RWPE1 (cell line): ENCODE data around the gene MBNL2.

Experiments
- CTCF ChIA-PET: fragments of 350-600 bp; sonication (Branson Sonifier 250); formaldehyde crosslinking; extraction: SDS; loops from one replicate; lab custom pipeline; 2021; lab: Yijun Ruan, JAX
- POLR2A ChIA-PET: fragments of 400-600 bp; formaldehyde crosslinking; extraction: SDS; loops from one replicate; lab custom pipeline; 2020; ENCODE audit warnings: antibody characterized with exemption; ENCODE audit not compliant: low non-redundant PET; lab: Yijun Ruan, JAX
- DNase-seq: peaks from one replicate; pipeline ENCODE4 v3.0.0; 2012; ENCODE audit warnings: low spot score
- H3K27ac ChIP-seq: fragments of 450-650 bp; 2 replicates; pipeline ENCODE4 v1.5.1; 2017
- CTCF ChIP-seq: fragments of 450-650 bp; conservative IDR thresholded peaks from 2 replicates; pipeline ENCODE4 v1.5.1; 2017; ENCODE audit warnings: low read depth, mild to moderate bottlenecking

MBNL2 gene

GRCh38 chr13:97401421-97401820 is 179.3 kb downstream of the MBNL2 start:
- ChIA-PET POLR2A (no interaction called here), CTCF (no interaction called here)
- no peak overlapping the region for H3K27ac ChIP-seq

GRCh38 chr13:97403893-97404750 is 182.0 kb downstream of the MBNL2 start:
- DNase-seq: no peak
- ChIA-PET POLR2A (no interaction called here), CTCF (interaction anchor here (0.6 kb wide), 1 partner anchor 1371 kb away, joined by 3 read pairs; no protein-coding TSS in a partner anchor)
- H3K27ac ChIP-seq: no peak overlapping the region
- no peak for TF ChIP-seq CTCF

More at GRCh38 chr13:97401421-97401820, 179.3 kb downstream of the MBNL2 start:
- DNase-seq: no peak
- no peak for TF ChIP-seq CTCF

GRCh38 chr13:97407540-97407939 is 185.4 kb downstream of the MBNL2 start:
- TF ChIP-seq CTCF: no peak
- ChIA-PET POLR2A (no interaction called here), CTCF (no interaction called here)
- no peak overlapping the region for H3K27ac ChIP-seq
- no peak for DNase-seq

- H3K27ac ChIP-seq: no peak overlapping the region
- TF ChIP-seq CTCF: no peak
- CTCF ChIA-PET: no interaction called here
- no peak for DNase-seq
- POLR2A ChIA-PET: no interaction called here
These were observed 186.8 kb downstream of the MBNL2 start for GRCh38 chr13:97408938-97409337.

GRCh38 chr13:97411984-97412383 is 189.9 kb downstream of the MBNL2 start:
- no peak for DNase-seq
- POLR2A ChIA-PET: no interaction called here
- no peak overlapping the region for H3K27ac ChIP-seq
- CTCF ChIA-PET: no interaction called here
- no peak for TF ChIP-seq CTCF

- TF ChIP-seq CTCF: no peak
- DNase-seq: no peak
- CTCF ChIA-PET: no interaction called here
- no peak overlapping the region for H3K27ac ChIP-seq
- POLR2A ChIA-PET: no interaction called here
These were observed 191.6 kb downstream of the MBNL2 start for GRCh38 chr13:97413694-97414093.
